HepG2 (cell line): ENCODE data around the gene METTL22. TPM values are rescaled to one million over a fixed set of nuclear protein-coding genes. Genes with fewer than 3 reads are reported as not detected.

Source experiments
- IKZF1 ChIP-seq: fragments of 450-650 bp; IDR thresholded peaks from 2 replicates; pipeline ENCODE4 v1.7.1; 2016
- IRF2 ChIP-seq: IDR thresholded peaks from 2 replicates; pipeline ENCODE4 v1.6.1; 2018; ENCODE audit warnings: missing genetic modification reagents, missing compliant biosample characterization
- MTA1 ChIP-seq: sonication (generic); formaldehyde crosslinking; IDR thresholded peaks from 2 replicates; pipeline ENCODE4 v1.4.0; 2020; ENCODE audit warnings: missing genetic modification reagents, mild to moderate bottlenecking, borderline replicate concordance
- PRPF4 ChIP-seq: fragments of 200-400 bp; formaldehyde crosslinking; IDR thresholded peaks from 2 replicates; pipeline ENCODE4 v1.6.1; 2016; ENCODE audit warnings: low read length, low read depth; ENCODE audit not compliant: poor library complexity, severe bottlenecking
- SNAPC4 ChIP-seq: sonication (generic); formaldehyde crosslinking; IDR thresholded peaks from 2 replicates; pipeline ENCODE4 v1.4.0; 2020; ENCODE audit warnings: mild to moderate bottlenecking, missing genetic modification reagents
- SOX5 ChIP-seq: IDR thresholded peaks from 2 replicates; pipeline ENCODE4 v1.6.1; 2016; ENCODE audit warnings: borderline replicate concordance
- SSRP1 ChIP-seq: IDR thresholded peaks from 2 replicates; pipeline ENCODE4 v1.6.1; 2016; ENCODE audit warnings: control low read depth
- UBTF ChIP-seq: sonication (generic); formaldehyde crosslinking; IDR thresholded peaks from 2 replicates; pipeline ENCODE4 v1.4.0; 2020; ENCODE audit warnings: mild to moderate bottlenecking, missing genetic modification reagents
- ZFP62 ChIP-seq: sonication (generic); formaldehyde crosslinking; IDR thresholded peaks from 2 replicates; pipeline ENCODE4 v1.4.0; 2020; ENCODE audit warnings: missing genetic modification reagents
- ZNF121 ChIP-seq: sonication (generic); formaldehyde crosslinking; IDR thresholded peaks from 2 replicates; pipeline ENCODE4 v1.5.0; 2020; ENCODE audit warnings: mild to moderate bottlenecking, missing genetic modification reagents
- ZNF687 ChIP-seq: sonication (generic); formaldehyde crosslinking; IDR thresholded peaks from 2 replicates; pipeline ENCODE4 v1.5.1; 2020; ENCODE audit warnings: mild to moderate bottlenecking, missing genetic modification reagents, moderate library complexity
- ZNF772 ChIP-seq: sonication (generic); formaldehyde crosslinking; IDR thresholded peaks from 2 replicates; pipeline ENCODE4 v1.5.0; 2020; ENCODE audit warnings: mild to moderate bottlenecking, missing genetic modification reagents
- ZSCAN20 ChIP-seq: sonication (generic); formaldehyde crosslinking; IDR thresholded peaks from 2 replicates; pipeline ENCODE4 v1.4.0; 2020; ENCODE audit warnings: missing genetic modification reagents, mild to moderate bottlenecking, borderline replicate concordance
- polyA plus RNA-seq, 8 experiments: library from polyadenylated mRNA; depleted of rRNA in 3 of 8; stranded (reverse) in 7 of 8; unstranded in 1 of 8; fragments of >200 nt; fragmentation: Illumina TruSeq in 4 of 8; extraction: Trizol in 4 of 8; gene quantifications; 2 replicates each; pipeline versions ENCODE4 v1.2.1 to v1.2.3, GENCODE V29; 2011 to 2016; ENCODE audit warnings: low read depth in 4 of 8, missing spikeins in 1 of 8, mixed read lengths in 1 of 8; ENCODE audit not compliant: insufficient read depth in 1 of 8
- total RNA-seq, 5 experiments: library from RNA; depleted of rRNA; stranded (reverse); fragments of >200 nt; fragmentation: Illumina TruSeq; extraction: Trizol; gene quantifications; 2 replicates each; pipeline ENCODE4 v1.2.3, GENCODE V29; 2016; ENCODE audit warnings: low read depth in 1 of 5

METTL22 gene
- total and polyA plus RNA-seq, 2 of the 13 experiments (the other 11 are each of a cell fraction or from before 2014, with no cell fraction given): 36.2 to 94.8 TPM

- TF ChIP-seq SNAPC4 (no peak), IKZF1 (0 out of 2 replicates have a peak, but pooled peaks have one; percentile 64), IRF2 (no peak), SSRP1 (CRISPR knock-in tag) (no peak), ZFP62 (CRISPR knock-in tag) (no peak), SOX5 (no peak), ZNF121 (CRISPR knock-in tag) (peak; percentile 28; the same call in 1 of the 2 replicates), ZNF772 (CRISPR knock-in tag) (0 out of 2 replicates have a peak, but pooled peaks have one; percentile 26), UBTF (0 out of 2 replicates have a peak, but pooled peaks have one; percentile 22), MTA1 (0 out of 2 replicates have a peak, but pooled peaks have one; percentile 17), ZNF687 (CRISPR knock-in tag) (peak; percentile 44), ZSCAN20 (no peak), PRPF4 (no peak)
These were observed 31.4 kb upstream of the METTL22 start, which contains the start of gene TMEM114 (continued) for GRCh38 chr16:8589900-8590688.
